ENCODE data around the gene LRRC47.
"Not testable (repeated sequence)": the region's sequence is repeated elsewhere in the genome, so short reads cannot be mapped to it uniquely, and the experiment has no call there.

Gene LRRC47

GRCh38 chr1:3804627-3804944, 8.3 kb upstream of the LRRC47 start:
- H3K4me1 Mint-ChIP-seq; H3K9me3 Mint-ChIP-seq; H3K36me3 Mint-ChIP-seq (ENCODE audit: low read depth); H3K27ac Mint-ChIP-seq; DNase-seq; H3K4me3 Mint-ChIP-seq; ATAC-seq: not testable (repeated sequence)
- H3K27me3 Mint-ChIP-seq = peaks cover 44% of the 10 kb centered on the region

- no peaks in the 10 kb centered on the region for H3K9me3 Mint-ChIP-seq
- DNase-seq (no peak), ATAC-seq (no peak)
- H3K27ac Mint-ChIP-seq = no peak overlapping the region
- peaks cover 10% of the 10 kb centered on the region for H3K4me1 Mint-ChIP-seq
- peaks cover 44% of the 10 kb centered on the region for H3K27me3 Mint-ChIP-seq
- H3K4me3 Mint-ChIP-seq = no peak overlapping the region
- peaks cover 2% of the 10 kb centered on the region for H3K36me3 Mint-ChIP-seq (ENCODE audit: low read depth)
Measured at GRCh38 chr1:3803905-3804626, 7.8 kb upstream of the LRRC47 start.

- H3K4me1 Mint-ChIP-seq = peaks cover 20% of the 10 kb centered on the region
- not testable (repeated sequence) for ATAC-seq; DNase-seq; H3K4me3 Mint-ChIP-seq; H3K36me3 Mint-ChIP-seq (ENCODE audit: low read depth); H3K9me3 Mint-ChIP-seq
- H3K27ac Mint-ChIP-seq = peak overlapping the region; percentile 61
- peaks cover 38% of the 10 kb centered on the region for H3K27me3 Mint-ChIP-seq
Measured at GRCh38 chr1:3800795-3801194, 4.5 kb upstream of the LRRC47 start.

GRCh38 chr1:3799976-3800685, 3.8 kb upstream of the LRRC47 start:
- Mint-ChIP-seq H3K4me1 (peaks cover 24% of the 10 kb centered on the region), H3K4me3 (no peak overlapping the region), H3K27ac (no peak overlapping the region)

DNA sequence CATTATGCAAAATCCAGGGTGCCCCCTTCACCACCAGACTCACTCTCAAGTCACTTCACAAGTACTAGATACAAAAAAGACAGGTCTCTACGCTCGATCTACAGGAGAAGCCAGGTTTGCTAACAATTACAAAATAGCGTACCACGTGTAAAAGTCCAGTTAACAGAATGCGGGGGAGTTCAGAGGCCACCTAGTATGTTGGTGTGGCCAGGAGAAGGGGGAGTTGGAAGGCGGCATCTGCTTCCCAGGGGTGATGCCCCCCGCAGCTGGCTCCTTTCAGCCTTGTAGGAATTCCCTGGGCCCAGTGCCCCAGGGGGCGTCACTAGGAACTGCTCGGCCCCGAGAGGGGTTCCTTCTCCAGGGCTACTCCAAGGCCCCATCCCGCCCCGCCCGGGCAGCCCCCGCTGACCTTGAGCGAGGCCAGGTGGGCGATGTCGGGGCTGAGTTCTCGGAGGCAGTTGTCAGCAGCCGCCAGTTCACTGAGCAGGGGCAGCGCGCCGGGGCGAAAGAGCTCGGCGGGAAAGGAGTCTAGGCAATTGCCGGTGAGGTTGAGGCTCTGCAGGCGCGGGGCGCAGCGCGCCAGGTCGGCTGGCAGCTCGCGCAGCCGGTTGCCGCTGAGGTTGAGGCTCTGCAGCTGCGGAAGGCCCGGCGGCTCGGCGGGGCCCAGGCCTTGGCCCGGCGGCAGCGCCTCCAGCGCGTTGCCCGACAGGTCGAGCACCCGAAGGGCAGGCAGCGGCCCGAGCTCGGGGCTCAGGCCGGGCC, 664 bp downstream of the LRRC47 start:
- no peaks in the 10 kb centered on the region for H3K9me3 Mint-ChIP-seq
- peak overlapping the region; percentile 84 for H3K27ac Mint-ChIP-seq
- H3K4me1 Mint-ChIP-seq = peaks cover 38% of the 10 kb centered on the region
- peaks cover 3% of the 10 kb centered on the region for H3K27me3 Mint-ChIP-seq
- ATAC-seq (peak; percentile 13), DNase-seq (no peak)
- H3K36me3 Mint-ChIP-seq (ENCODE audit: low read depth) = peaks cover 12% of the 10 kb centered on the region
- H3K4me3 Mint-ChIP-seq = peak overlapping the region; percentile 96

More at GRCh38 chr1:3799976-3800685, 3.8 kb upstream of the LRRC47 start:
- Mint-ChIP-seq H3K36me3 (ENCODE audit: low read depth) (peaks cover 3% of the 10 kb centered on the region), H3K27me3 (peaks cover 31% of the 10 kb centered on the region), H3K9me3 (no peaks in the 10 kb centered on the region)
- DNase-seq (no peak), ATAC-seq (no peak)

- Mint-ChIP-seq H3K36me3 (ENCODE audit: low read depth) (peaks cover 23% of the 10 kb centered on the region), H3K9me3 (no peaks in the 10 kb centered on the region), H3K27ac (no peak overlapping the region), H3K4me3 (no peak overlapping the region), H3K27me3 (no peaks in the 10 kb centered on the region), H3K4me1 (peaks cover 44% of the 10 kb centered on the region)
- ATAC-seq = no peak
- no peak for DNase-seq
Measured at GRCh38 chr1:3790952-3791351, 5.3 kb downstream of the LRRC47 start.

DNA sequence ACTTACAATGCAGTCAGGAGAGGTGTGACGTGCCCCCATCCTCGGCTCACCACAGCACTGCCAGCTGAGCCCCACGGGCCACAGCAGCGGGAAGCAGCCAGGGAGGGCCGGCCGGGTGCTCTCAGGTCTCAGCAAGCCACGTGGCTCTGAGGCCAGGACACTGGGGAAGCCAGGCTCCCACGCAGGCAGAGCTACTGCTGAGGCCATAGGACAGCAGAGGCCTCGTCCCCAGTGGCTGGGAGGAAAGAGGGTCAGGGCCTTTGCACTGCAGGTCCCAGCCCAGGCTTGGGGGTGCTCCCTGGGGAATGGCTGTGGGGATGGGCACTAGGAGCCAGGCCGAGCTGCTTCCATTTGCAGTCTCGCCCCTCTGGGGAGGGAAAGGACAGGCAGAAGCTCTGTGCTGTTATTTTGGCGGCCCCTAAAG, 5.8 kb downstream of the LRRC47 start:
- H3K4me1 Mint-ChIP-seq = peaks cover 44% of the 10 kb centered on the region
- H3K27ac Mint-ChIP-seq = no peak overlapping the region
- H3K9me3 Mint-ChIP-seq = no peaks in the 10 kb centered on the region
- DNase-seq (no peak), ATAC-seq (no peak)
- no peak overlapping the region for H3K4me3 Mint-ChIP-seq
- H3K36me3 Mint-ChIP-seq (ENCODE audit: low read depth) = peaks cover 24% of the 10 kb centered on the region
- no peaks in the 10 kb centered on the region for H3K27me3 Mint-ChIP-seq

- H3K27ac Mint-ChIP-seq = peak overlapping the region; percentile 11
- no peak overlapping the region for H3K4me3 Mint-ChIP-seq
- ATAC-seq (no peak), DNase-seq (no peak)
- no peaks in the 10 kb centered on the region for H3K27me3 Mint-ChIP-seq
- peaks cover 26% of the 10 kb centered on the region for H3K36me3 Mint-ChIP-seq (ENCODE audit: low read depth)
- peaks cover 37% of the 10 kb centered on the region for H3K4me1 Mint-ChIP-seq
- H3K9me3 Mint-ChIP-seq = no peaks in the 10 kb centered on the region
Measured at GRCh38 chr1:3789421-3790300, 6.6 kb downstream of the LRRC47 start.

DNA sequence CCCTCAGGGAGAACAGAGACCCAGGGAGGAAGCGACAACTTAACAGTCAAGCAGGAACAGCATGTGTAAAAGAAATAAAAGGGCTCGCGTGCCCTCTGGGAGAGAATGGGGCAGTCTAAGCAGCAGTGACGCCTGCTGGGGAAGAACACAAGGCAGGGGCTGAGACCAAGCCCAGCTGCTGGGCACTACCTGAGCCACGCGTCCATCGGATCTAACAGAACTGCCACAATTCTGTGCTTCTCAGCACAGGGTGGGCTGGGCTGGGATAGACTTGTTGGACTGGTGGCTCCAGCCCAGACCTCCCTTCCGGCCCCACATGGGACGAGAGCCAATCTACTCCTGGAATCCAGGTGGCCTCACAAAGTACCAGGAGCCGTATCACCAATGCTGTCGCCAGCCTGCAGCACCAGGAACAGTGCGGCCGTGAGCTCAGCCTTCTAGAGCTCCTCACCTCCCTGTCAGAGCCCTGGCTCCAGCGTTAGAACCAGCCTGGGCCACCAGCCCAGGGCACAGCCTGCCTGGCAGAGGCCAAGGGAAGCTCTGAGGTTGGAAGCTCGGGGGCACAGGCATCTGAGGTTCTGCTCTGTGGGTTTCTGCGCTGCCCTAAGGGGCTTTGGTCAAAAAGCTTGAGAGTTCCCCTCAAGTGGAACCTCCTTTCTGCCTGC, 7.4 kb downstream of the LRRC47 start:
- H3K4me1 Mint-ChIP-seq = peaks cover 30% of the 10 kb centered on the region
- H3K27me3 Mint-ChIP-seq = no peaks in the 10 kb centered on the region
- H3K27ac Mint-ChIP-seq = peak overlapping the region; percentile 51
- DNase-seq = no peak
- H3K36me3 Mint-ChIP-seq (ENCODE audit: low read depth) = peaks cover 33% of the 10 kb centered on the region
- H3K4me3 Mint-ChIP-seq = no peak overlapping the region
- ATAC-seq = no peak
- no peaks in the 10 kb centered on the region for H3K9me3 Mint-ChIP-seq

DNA sequence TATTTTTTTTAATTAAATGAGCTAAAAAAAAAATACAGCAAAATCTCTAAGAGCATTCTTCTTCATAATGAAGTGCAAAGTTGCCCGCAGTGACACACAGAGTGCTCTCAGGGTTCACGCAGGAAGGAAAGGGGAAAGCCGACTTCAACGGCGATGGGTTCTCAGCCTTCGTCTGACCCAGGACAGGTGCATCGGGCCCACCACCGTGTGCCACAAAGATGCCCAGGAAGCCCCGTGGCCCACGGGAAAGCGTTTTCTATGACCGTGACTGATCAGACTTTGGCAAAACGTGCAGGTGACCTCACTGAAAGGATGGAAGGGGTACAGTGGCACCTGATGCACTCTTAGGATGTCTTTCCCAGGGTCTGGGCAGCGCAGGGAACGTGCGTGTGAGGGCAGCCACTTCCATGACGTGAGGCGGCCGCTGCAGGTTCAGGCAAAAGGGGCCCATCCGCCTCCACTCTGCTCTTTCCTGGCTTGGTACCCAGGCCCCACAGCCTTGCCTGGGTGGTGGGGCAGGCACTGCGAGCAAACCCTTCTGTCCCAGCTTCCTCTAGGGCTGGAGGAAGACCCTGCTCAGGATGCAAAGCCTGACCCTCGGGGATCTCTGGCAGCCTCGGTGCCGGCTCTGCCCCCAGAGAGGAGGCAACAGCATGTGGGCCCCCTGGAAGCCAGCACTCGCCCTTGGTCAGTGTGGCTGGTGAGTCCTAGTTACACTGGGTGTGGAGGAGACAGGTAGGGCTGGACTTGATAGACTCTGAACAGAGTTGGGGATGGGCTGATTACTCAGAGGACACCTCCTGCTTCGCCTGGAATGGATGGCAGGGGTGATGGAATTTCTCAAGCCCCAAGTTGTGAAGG, 8.3 kb downstream of the LRRC47 start:
- Mint-ChIP-seq H3K4me3 (peak overlapping the region; percentile 11), H3K36me3 (ENCODE audit: low read depth) (peaks cover 28% of the 10 kb centered on the region), H3K27me3 (no peaks in the 10 kb centered on the region), H3K9me3 (no peaks in the 10 kb centered on the region), H3K4me1 (peaks cover 22% of the 10 kb centered on the region), H3K27ac (peak overlapping the region; percentile 69)
- DNase-seq (no peak), ATAC-seq (no peak)

DNA sequence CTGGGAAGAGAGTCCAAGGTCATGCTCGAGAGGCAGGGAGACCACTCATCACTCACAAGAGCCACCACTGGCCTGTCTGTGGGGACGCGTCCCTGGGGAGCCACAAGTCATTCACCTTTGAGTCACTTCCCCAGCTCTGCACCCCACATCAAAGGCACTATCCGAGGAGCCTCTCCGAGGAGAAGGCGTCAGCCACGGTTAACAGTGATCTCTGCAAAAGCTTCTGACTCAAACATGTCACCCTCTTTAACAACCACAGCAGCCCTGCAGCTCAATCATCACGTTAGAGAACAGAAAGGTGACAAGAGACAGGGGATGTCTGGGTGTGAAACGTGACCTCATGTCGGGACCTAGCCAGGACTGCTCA, 9.0 kb downstream of the LRRC47 start:
- Mint-ChIP-seq H3K4me3 (peak overlapping the region; percentile 11), H3K27ac (peak overlapping the region; percentile 69), H3K27me3 (no peaks in the 10 kb centered on the region), H3K4me1 (peaks cover 19% of the 10 kb centered on the region), H3K9me3 (no peaks in the 10 kb centered on the region), H3K36me3 (ENCODE audit: low read depth) (peaks cover 26% of the 10 kb centered on the region)
- DNase-seq (peak; percentile 35), ATAC-seq (peak; percentile 87)

DNA sequence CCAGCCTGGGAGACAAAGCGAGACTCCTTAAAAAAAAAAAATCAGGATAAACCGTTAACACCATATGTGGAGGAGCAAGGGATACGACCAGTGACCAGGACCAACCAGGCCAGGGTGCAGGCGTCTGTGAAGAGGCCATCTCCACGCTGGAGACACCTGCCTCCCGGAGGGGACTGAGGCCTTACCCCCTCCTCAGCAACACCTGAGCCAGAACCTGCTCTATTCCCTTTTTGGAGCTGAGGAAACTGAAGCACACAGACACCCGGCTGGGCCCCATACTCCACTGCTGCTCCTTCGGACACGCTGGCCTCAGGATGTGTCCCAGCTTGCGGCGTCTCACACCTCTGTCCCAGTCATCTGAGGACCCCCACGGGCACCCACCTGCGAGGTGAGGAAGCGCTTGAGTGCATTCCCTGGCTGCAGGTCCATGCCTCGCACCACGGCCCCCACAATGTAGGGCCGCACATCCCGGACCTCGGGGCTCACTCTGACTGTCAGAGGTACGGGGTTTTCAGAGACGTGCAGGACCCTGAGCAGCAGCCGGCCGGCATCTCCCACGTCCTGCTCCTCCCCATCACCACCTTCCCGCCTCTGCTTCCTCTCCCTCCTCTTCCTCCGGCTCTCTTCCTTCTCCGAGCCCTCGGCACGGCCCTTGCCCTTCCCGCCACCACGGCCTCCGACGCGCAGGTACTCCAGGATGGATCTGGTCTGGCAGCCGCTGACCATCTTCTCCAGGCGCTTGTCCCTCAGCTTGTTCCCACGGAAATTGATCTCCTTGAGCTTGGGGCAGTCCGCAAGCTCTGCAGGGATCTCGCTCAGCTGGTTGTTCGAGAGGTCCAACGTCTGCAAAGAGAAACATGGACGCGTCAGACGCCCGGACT, 9.6 kb downstream of the LRRC47 start:
- H3K36me3 Mint-ChIP-seq (ENCODE audit: low read depth) = peaks cover 32% of the 10 kb centered on the region
- no peak overlapping the region for H3K4me3 Mint-ChIP-seq
- H3K9me3 Mint-ChIP-seq = no peaks in the 10 kb centered on the region
- peak overlapping the region; percentile 69 for H3K27ac Mint-ChIP-seq
- no peak for DNase-seq
- peaks cover 19% of the 10 kb centered on the region for H3K4me1 Mint-ChIP-seq
- no peak for ATAC-seq
- no peaks in the 10 kb centered on the region for H3K27me3 Mint-ChIP-seq

Data from activated naive CD8-positive, alpha-beta T cell treated with anti-CD3 and anti-CD28 coated beads, Interleukin-2, amount 50 U/mL, for 24 hours (primary cell).